Measurements from ENCODE around the gene EHMT1. TPM values are rescaled to one million over a fixed set of nuclear protein-coding genes. Genes with fewer than 3 reads are reported as not detected.

The EHMT1 gene
- polyA plus RNA-seq, 1 of the 3 experiments (the other 2 are of a cell fraction), result 39.5 TPM

DNA sequence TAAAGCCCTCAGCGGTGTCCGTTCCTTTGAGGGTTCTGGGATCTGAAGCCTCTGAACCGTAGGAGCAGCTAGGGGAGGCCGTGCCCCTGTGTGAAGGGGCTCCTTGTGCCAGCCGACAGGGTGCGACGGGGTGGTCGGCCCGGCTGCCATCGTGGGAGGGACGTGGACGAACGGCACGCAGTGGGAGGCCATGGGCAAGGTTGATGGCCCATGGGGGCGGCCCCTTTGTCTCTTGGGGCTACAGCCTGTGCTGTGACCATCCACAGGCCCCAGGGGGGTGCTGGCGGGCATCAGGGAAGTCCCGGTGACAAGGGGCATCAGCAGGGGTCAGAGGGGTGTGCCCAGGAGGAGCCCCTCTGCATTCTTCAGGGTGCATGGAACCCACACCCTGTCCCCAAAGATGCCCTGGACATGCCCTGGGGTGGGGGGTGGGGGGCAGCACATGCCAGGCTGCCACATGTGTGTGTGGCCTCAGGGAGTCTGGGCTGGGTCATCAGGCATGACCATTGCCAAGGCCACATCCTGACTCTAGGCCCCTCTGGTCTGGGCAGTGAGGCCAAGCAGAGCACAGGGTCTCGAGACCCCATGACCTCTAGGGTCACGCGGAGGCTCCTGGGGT, 209.2 kb downstream of the EHMT1 start:
- Histone ChIP-seq H3K27ac (ENCODE audit: low read depth in 2 of 2, low read length in 1 of 2) (no peak overlapping the region; a peak in 1 of 4 replicates), H3K9me2 (no peaks in the 10 kb centered on the region), H3K4me1 (ENCODE audit: control insufficient read depth in 1 of 2, insufficient read depth in 2 of 2, low read depth in 1 of 2, low read length in 1 of 2) (no peaks in the 10 kb centered on the region; a peak in 1 of 4 replicates), H3K79me2 (ENCODE audit: insufficient read depth) (peaks cover 8% of the 10 kb centered on the region; the same call in 1 of the 2 replicates), H3K4me3 (ENCODE audit: low read depth in 2 of 2, low read length in 1 of 2) (no peak overlapping the region), H3F3A (replicated peaks; ENCODE audit: insufficient read depth) (no peaks in the 10 kb centered on the region), H4K20me1 (ENCODE audit: insufficient read depth) (peaks cover 24% of the 10 kb centered on the region; the same call in 1 of the 2 replicates), H2AFZ (ENCODE audit: low read depth) (no peak overlapping the region), H3K9ac (no peak overlapping the region), H3K27me3 (ENCODE audit: insufficient read depth) (no peaks in the 10 kb centered on the region), H3K4me2 (no peak overlapping the region), H3K9me3 (no peaks in the 10 kb centered on the region), H3K36me3 (replicated peaks in 1 of 2; ENCODE audit: control insufficient read depth in 1 of 2, insufficient read depth in 2 of 2, low read length in 1 of 2) (peaks cover 26 to 51% of the 10 kb centered on the region in 2 experiments)
- TF ChIP-seq NRF1 (IDR thresholded peaks at IDR 0.05; ENCODE audit: low read depth, low read length) (no peak), YY1 (IDR thresholded peaks at IDR 0.05; ENCODE audit: low read depth) (no peak), EP300 (IDR thresholded peaks at IDR 0.05; ENCODE audit: borderline replicate concordance in 1 of 2, low read depth in 1 of 2, low read length in 1 of 2) (no peak), RXRA (IDR thresholded peaks at IDR 0.05; ENCODE audit: borderline replicate concordance, low read depth) (no peak)
- TF ChIP-seq, protein P1, sequence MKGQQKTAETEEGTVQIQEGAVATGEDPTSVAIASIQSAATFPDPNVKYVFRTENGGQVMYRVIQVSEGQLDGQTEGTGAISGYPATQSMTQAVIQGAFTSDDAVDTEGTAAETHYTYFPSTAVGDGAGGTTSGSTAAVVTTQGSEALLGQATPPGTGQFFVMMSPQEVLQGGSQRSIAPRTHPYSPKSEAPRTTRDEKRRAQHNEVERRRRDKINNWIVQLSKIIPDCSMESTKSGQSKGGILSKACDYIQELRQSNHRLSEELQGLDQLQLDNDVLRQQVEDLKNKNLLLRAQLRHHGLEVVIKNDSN (IDR thresholded peaks at IDR 0.05; ENCODE audit: borderline replicate concordance, low read depth), result no peak
- TF ChIP-seq, protein P2, sequence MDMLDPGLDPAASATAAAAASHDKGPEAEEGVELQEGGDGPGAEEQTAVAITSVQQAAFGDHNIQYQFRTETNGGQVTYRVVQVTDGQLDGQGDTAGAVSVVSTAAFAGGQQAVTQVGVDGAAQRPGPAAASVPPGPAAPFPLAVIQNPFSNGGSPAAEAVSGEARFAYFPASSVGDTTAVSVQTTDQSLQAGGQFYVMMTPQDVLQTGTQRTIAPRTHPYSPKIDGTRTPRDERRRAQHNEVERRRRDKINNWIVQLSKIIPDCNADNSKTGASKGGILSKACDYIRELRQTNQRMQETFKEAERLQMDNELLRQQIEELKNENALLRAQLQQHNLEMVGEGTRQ (IDR thresholded peaks at IDR 0.05; ENCODE audit: borderline replicate concordance, low read depth, low read length), result no peak
- 94% methylated on average over 12 of the region's 20 CpGs for WGBS (ENCODE audit: low lambda C conversion rate)
- ChIA-PET CTCF (no interaction called here), POLR2A (no interaction called here)
- DNase-seq, result no peak

DNA sequence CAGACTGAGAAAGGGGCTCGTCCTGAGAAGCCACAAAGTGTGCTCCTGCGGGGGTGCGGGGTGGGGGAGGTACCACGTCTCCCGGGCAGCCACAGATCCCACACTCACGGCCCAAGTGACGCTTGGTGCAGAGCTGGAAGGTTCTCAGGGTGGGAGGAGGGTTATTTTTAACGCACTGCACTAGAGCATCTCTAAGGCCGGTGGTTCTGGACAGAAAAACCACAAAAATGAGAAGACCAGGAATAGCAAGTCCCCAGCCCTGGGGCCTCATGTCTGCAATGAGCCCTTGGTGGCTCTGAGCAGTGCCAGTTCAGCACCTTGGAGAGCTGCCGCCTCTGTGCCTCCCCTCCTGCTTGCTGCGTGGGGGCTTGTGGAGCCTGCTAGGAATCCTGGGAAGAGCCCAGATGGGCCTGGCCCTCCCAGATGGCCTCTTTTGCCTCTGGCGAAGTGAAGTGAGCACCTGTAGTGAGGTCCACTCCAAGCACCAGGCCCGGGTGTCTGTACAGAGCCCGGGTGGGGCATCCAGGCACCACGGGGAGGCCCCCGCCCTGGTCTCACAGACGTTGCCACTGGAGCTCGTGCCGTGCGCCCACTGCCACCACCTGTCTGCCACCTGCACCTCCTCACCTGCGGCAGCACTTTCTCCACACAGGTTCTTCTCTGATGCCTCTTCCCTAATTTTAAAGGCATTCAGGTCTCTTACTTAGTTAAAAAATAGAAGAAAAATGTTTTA, 209.9 kb downstream of the EHMT1 start:
- POLR2A ChIA-PET, result no interaction called here
- TF ChIP-seq, protein P3, sequence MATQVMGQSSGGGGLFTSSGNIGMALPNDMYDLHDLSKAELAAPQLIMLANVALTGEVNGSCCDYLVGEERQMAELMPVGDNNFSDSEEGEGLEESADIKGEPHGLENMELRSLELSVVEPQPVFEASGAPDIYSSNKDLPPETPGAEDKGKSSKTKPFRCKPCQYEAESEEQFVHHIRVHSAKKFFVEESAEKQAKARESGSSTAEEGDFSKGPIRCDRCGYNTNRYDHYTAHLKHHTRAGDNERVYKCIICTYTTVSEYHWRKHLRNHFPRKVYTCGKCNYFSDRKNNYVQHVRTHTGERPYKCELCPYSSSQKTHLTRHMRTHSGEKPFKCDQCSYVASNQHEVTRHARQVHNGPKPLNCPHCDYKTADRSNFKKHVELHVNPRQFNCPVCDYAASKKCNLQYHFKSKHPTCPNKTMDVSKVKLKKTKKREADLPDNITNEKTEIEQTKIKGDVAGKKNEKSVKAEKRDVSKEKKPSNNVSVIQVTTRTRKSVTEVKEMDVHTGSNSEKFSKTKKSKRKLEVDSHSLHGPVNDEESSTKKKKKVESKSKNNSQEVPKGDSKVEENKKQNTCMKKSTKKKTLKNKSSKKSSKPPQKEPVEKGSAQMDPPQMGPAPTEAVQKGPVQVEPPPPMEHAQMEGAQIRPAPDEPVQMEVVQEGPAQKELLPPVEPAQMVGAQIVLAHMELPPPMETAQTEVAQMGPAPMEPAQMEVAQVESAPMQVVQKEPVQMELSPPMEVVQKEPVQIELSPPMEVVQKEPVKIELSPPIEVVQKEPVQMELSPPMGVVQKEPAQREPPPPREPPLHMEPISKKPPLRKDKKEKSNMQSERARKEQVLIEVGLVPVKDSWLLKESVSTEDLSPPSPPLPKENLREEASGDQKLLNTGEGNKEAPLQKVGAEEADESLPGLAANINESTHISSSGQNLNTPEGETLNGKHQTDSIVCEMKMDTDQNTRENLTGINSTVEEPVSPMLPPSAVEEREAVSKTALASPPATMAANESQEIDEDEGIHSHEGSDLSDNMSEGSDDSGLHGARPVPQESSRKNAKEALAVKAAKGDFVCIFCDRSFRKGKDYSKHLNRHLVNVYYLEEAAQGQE (IDR thresholded peaks at IDR 0.05; ENCODE audit: low read depth, low read length), result peak; percentile 94
- no peak for TF ChIP-seq FOXJ3 (CRISPR knock-in tag; IDR thresholded peaks at IDR 0.05)
- H2AFZ ChIP-seq (ENCODE audit: low read depth), result no peak overlapping the region
- H3K27me3 ChIP-seq (ENCODE audit: insufficient read depth), result no peaks in the 10 kb centered on the region
- CTCF ChIA-PET, result interaction anchor here (1.1 kb wide), 1 partner anchor 30 kb away, joined by 4 read pairs; no protein-coding TSS in a partner anchor
- peaks cover 24% of the 10 kb centered on the region; the same call in 1 of the 2 replicates for H4K20me1 ChIP-seq (ENCODE audit: insufficient read depth)
- no peak overlapping the region for H3K4me2 ChIP-seq
- H3F3A ChIP-seq (replicated peaks; ENCODE audit: insufficient read depth), result no peaks in the 10 kb centered on the region
- DNase-seq, result no peak
- peaks cover 8% of the 10 kb centered on the region; the same call in 1 of the 2 replicates for H3K79me2 ChIP-seq (ENCODE audit: insufficient read depth)
- H3K4me1 ChIP-seq (ENCODE audit: control insufficient read depth in 1 of 2, insufficient read depth in 2 of 2, low read depth in 1 of 2, low read length in 1 of 2), result no peaks in the 10 kb centered on the region; a peak in 1 of 4 replicates
- H3K4me3 ChIP-seq (ENCODE audit: low read depth in 2 of 2, low read length in 1 of 2), result no peak overlapping the region
- peaks cover 26 to 58% of the 10 kb centered on the region in 2 experiments for H3K36me3 ChIP-seq (replicated peaks in 1 of 2; ENCODE audit: control insufficient read depth in 1 of 2, insufficient read depth in 2 of 2, low read length in 1 of 2)
- no peak overlapping the region for H3K9ac ChIP-seq
- H3K9me3 ChIP-seq, result no peaks in the 10 kb centered on the region
- no peak overlapping the region for H3K27ac ChIP-seq (ENCODE audit: low read depth in 2 of 2, low read length in 1 of 2)
- WGBS (ENCODE audit: low lambda C conversion rate), result 96% methylated on average over 14 of the region's 21 CpGs
- no peaks in the 10 kb centered on the region for H3K9me2 ChIP-seq
